ENCODE measurements around the gene ZGPAT. TPM values are rescaled to one million over a fixed set of nuclear protein-coding genes. Genes with fewer than 3 reads are reported as not detected.

The ZGPAT gene
- total and polyA plus RNA-seq, 2 donors (not counting 1 experiment from before 2014, with no cell fraction given): 46.1 to 62.1 TPM

DNA sequence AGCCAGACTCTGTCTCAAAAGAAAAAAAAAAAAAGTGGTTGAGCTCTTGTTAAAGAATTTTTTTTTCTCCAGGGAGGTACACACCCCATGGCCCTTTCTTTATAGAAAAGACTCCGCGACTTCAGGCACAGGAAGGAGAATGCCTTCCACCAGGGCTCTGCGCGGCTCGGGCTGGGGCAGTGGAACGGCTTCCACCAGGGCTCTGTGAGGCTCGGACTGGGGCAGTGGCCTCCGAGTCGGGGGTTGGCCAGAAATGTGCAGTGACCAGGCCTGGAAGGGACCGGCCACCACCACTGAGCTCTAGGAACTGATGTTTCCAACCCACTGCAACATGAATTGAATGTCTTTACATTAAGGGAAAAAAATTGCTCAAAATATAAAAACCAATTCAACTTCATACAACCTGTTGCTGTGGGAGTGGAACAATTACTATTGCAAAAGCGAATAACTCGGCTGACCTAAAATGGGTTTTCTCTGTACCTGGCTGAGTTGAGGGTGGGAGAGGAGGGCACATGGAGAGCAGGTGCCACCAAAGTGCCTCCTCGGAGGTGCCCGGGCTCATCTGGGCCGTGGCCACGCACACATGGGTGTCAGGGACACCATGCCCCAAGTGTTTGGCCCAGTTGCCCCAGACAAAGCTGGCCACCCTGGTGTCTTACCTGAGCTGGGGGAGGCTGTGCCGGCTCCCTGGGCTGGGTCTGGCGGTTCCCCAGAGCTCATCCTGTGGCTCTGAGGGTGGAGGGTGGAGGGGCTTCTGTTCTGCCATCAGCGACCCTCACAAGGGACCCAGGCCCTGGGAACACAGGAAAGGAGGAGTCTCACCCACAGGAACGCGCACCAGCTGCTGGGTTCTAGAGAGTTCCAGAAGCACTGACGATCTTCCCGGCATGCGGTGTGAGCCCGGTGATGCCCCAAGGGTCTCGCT is 61.0 kb downstream of the ZGPAT start:
- no peak overlapping the region for H3K27ac Mint-ChIP-seq
- intact Hi-C loops (cut with micrococcal nuclease): no loop called here
- no peak for DNase-seq
- Histone ChIP-seq H3K36me3 (replicated peaks in 1 of 2; ENCODE audit: control extremely low read depth in 1 of 2, control insufficient read depth in 1 of 2, extremely low read depth in 1 of 2, insufficient read depth in 2 of 2, low read length in 1 of 2) (no peaks in the 10 kb centered on the region), H2AFZ (ENCODE audit: insufficient read depth, low read depth, low read length, poor library complexity, severe bottlenecking) (no peak overlapping the region), H4K20me1 (ENCODE audit: control insufficient read depth, insufficient read depth, low read length, poor library complexity, severe bottlenecking) (no peaks in the 10 kb centered on the region), H3K9me3 (ENCODE audit: control extremely low read depth in 1 of 3, control insufficient read depth in 2 of 3, insufficient read depth in 1 of 3, low read length in 2 of 3) (no peaks in the 10 kb centered on the region), H3K4me2 (replicated peaks; ENCODE audit: low read depth, low read length, poor library complexity, severe bottlenecking) (no peak overlapping the region), H3K9ac (ENCODE audit: low read length) (no peak overlapping the region), H3K4me1 (ENCODE audit: control insufficient read depth in 2 of 2, insufficient read depth in 2 of 2, low read length in 2 of 2) (no peaks in the 10 kb centered on the region), H3K4me3 (ENCODE audit: control extremely low read depth in 1 of 5, extremely low read depth in 1 of 5, insufficient read depth in 1 of 5, low read depth in 2 of 5, low read length in 4 of 5) (no peak overlapping the region), H3K79me2 (ENCODE audit: control insufficient read depth, insufficient read depth, low read length) (no peaks in the 10 kb centered on the region), H3K27ac (ENCODE audit: low read length in 2 of 2) (no peak overlapping the region), H3K27me3 (replicated peaks in 1 of 4; ENCODE audit: control extremely low read depth in 1 of 4, control insufficient read depth in 3 of 4, insufficient read depth in 4 of 4, low read length in 3 of 4) (no peaks in the 10 kb centered on the region)
- ChIA-PET CTCF (interaction anchor here (0.9 kb wide), 1 partner anchor 9 kb away, joined by 3 read pairs; no protein-coding TSS in a partner anchor), POLR2A (no interaction called here)
- H3K9me3 Mint-ChIP-seq (ENCODE audit: insufficient read depth): no peaks in the 10 kb centered on the region
- H3K4me1 Mint-ChIP-seq: no peaks in the 10 kb centered on the region
- TF ChIP-seq EZH2 (IDR thresholded peaks at IDR 0.05; ENCODE audit: borderline replicate concordance, insufficient read depth, low read depth, low read length, poor library complexity, severe bottlenecking): no peak
- TF ChIP-seq, protein P1, sequence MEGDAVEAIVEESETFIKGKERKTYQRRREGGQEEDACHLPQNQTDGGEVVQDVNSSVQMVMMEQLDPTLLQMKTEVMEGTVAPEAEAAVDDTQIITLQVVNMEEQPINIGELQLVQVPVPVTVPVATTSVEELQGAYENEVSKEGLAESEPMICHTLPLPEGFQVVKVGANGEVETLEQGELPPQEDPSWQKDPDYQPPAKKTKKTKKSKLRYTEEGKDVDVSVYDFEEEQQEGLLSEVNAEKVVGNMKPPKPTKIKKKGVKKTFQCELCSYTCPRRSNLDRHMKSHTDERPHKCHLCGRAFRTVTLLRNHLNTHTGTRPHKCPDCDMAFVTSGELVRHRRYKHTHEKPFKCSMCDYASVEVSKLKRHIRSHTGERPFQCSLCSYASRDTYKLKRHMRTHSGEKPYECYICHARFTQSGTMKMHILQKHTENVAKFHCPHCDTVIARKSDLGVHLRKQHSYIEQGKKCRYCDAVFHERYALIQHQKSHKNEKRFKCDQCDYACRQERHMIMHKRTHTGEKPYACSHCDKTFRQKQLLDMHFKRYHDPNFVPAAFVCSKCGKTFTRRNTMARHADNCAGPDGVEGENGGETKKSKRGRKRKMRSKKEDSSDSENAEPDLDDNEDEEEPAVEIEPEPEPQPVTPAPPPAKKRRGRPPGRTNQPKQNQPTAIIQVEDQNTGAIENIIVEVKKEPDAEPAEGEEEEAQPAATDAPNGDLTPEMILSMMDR (IDR thresholded peaks at IDR 0.05): no peak
- ATAC-seq (ENCODE audit: low read depth): no peak
- WGBS (ENCODE audit: insufficient coverage): 93% methylated on average over 25 of the region's 26 CpGs
- no peak overlapping the region for H3K4me3 Mint-ChIP-seq
- H3K27me3 Mint-ChIP-seq: peaks cover 4% of the 10 kb centered on the region

GRCh38 chr20:63769891-63770474 is 62.1 kb downstream of the ZGPAT start:
- intact Hi-C loops (cut with micrococcal nuclease): no loop called here
- Histone ChIP-seq H3K36me3 (replicated peaks in 1 of 2; ENCODE audit: control extremely low read depth in 1 of 2, control insufficient read depth in 1 of 2, extremely low read depth in 1 of 2, insufficient read depth in 2 of 2, low read length in 1 of 2) (no peaks in the 10 kb centered on the region), H3K79me2 (ENCODE audit: control insufficient read depth, insufficient read depth, low read length) (no peaks in the 10 kb centered on the region), H3K4me1 (ENCODE audit: control insufficient read depth in 2 of 2, insufficient read depth in 2 of 2, low read length in 2 of 2) (no peaks in the 10 kb centered on the region), H3K4me3 (ENCODE audit: control extremely low read depth in 1 of 5, extremely low read depth in 1 of 5, insufficient read depth in 1 of 5, low read depth in 2 of 5, low read length in 4 of 5) (no peak overlapping the region), H3K27ac (ENCODE audit: low read length in 2 of 2) (no peak overlapping the region), H2AFZ (ENCODE audit: insufficient read depth, low read depth, low read length, poor library complexity, severe bottlenecking) (no peak overlapping the region), H3K9me3 (ENCODE audit: control extremely low read depth in 1 of 3, control insufficient read depth in 2 of 3, insufficient read depth in 1 of 3, low read length in 2 of 3) (no peaks in the 10 kb centered on the region), H3K4me2 (replicated peaks; ENCODE audit: low read depth, low read length, poor library complexity, severe bottlenecking) (no peak overlapping the region), H3K27me3 (replicated peaks in 1 of 4; ENCODE audit: control extremely low read depth in 1 of 4, control insufficient read depth in 3 of 4, insufficient read depth in 4 of 4, low read length in 3 of 4) (no peaks in the 10 kb centered on the region), H4K20me1 (ENCODE audit: control insufficient read depth, insufficient read depth, low read length, poor library complexity, severe bottlenecking) (no peaks in the 10 kb centered on the region), H3K9ac (ENCODE audit: low read length) (no peak overlapping the region)
- 97% methylated on average over 30 of the region's 31 CpGs for WGBS (ENCODE audit: insufficient coverage)
- Mint-ChIP-seq H3K9me3 (ENCODE audit: insufficient read depth) (no peaks in the 10 kb centered on the region), H3K27ac (no peak overlapping the region), H3K4me3 (no peak overlapping the region), H3K27me3 (peaks cover 4% of the 10 kb centered on the region), H3K4me1 (no peaks in the 10 kb centered on the region)
- TF ChIP-seq EZH2 (IDR thresholded peaks at IDR 0.05; ENCODE audit: borderline replicate concordance, insufficient read depth, low read depth, low read length, poor library complexity, severe bottlenecking): no peak
- TF ChIP-seq, protein P1 (IDR thresholded peaks at IDR 0.05): no peak
- ChIA-PET POLR2A (no interaction called here), CTCF (interaction anchor here (0.9 kb wide), 1 partner anchor 8 kb away, joined by 3 read pairs; no protein-coding TSS in a partner anchor)
- DNase-seq (no peak), ATAC-seq (ENCODE audit: low read depth) (no peak)
